GM21526 (cell line): Measurements from ENCODE around the gene KBTBD13.

Experiments
- ATAC-seq: cut with Tn5 transposase; IDR thresholded peaks from one replicate; pipeline ENCODE4 v1.9.1; 2021; ENCODE audit warnings: moderate library complexity; ENCODE audit not compliant: unreplicated experiment, low FRiP score

KBTBD13 gene

GRCh38 chr15:65101891-65102708 is 25.6 kb downstream of the KBTBD13 start:
- no peak for ATAC-seq

GRCh38 chr15:65102912-65103311 is 26.4 kb downstream of the KBTBD13 start:
- no peak for ATAC-seq

GRCh38 chr15:65105038-65105437 is 28.5 kb downstream of the KBTBD13 start:
- ATAC-seq: no peak

GRCh38 chr15:65106011-65106590 is 29.6 kb downstream of the KBTBD13 start:
- ATAC-seq: no peak

GRCh38 chr15:65110676-65111292 is 34.2 kb downstream of the KBTBD13 start:
- no peak for ATAC-seq

- ATAC-seq: no peak
Measured at GRCh38 chr15:65115086-65115485, 38.5 kb downstream of the KBTBD13 start, which contains the start of gene UBAP1L. UBAP1L (minus strand) TSS chr15:65115200; CDS start chr15:65106215, 8,985 bp downstream.

- ATAC-seq: no peak
Measured at GRCh38 chr15:65115542-65115941, 39.0 kb downstream of the KBTBD13 start.
